ENCODE results near the gene GNG14.
"Not testable (repeated sequence)": the region's sequence is repeated elsewhere in the genome, so short reads cannot be mapped to it uniquely, and the experiment has no call there.

The GNG14 gene

DNA sequence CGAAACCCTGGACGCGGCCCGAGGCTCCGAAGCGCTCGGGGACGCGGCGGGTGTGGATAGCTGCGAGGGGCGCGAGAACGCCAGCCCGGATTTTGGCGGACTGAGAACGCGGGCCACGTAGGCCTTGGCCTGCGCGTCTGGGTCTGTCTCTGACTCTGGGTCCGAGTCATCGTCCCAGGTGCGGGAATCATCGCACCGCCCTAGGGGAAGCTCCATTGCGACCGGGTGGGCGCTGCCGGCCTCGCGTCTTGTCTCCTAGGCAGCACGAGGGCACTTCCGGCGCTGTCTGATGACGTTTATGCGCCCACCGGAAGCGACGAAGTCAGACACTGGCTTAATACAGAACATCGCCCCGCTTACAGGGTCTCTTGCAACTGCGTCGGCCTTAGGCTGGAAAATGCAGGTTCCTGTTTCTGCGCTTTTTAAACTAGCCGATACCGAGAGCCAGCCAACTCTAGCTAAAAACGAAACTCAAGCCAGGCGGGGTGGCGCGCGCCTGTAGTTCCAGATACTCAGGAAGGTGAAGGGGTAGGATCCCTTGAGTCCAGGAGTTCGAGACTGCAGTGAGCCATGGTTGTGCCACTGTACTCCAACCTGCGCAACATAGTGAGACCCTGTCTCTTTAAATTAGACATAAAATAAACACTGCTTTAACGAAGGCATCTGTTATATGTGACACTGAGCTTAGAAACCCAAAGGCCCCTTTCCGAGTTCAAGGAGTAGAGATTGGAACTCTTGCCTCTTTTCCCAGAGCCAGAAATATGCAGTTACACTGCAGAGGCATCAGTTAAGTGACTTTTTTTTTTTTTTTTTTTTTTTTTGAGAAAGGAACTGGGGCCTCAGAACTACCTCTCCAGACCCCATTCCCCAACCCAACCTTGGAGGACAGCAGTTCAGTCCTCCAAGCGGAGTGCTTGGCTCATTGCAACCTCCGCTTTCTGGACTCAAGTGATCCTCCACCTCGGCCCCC lies 8.9 kb downstream of the GNG14 start, which contains the start of gene FBXW9:
Gene FBXW9 (minus strand): TSS at position 266 of the 970 bp plus-strand sequence. CDS start 50 bp downstream, at position 216.
- peak; percentile 96 for DNase-seq

GRCh38 chr19:12697425-12697824 lies 9.6 kb downstream of the GNG14 start:
- not testable (repeated sequence) for DNase-seq

DNA sequence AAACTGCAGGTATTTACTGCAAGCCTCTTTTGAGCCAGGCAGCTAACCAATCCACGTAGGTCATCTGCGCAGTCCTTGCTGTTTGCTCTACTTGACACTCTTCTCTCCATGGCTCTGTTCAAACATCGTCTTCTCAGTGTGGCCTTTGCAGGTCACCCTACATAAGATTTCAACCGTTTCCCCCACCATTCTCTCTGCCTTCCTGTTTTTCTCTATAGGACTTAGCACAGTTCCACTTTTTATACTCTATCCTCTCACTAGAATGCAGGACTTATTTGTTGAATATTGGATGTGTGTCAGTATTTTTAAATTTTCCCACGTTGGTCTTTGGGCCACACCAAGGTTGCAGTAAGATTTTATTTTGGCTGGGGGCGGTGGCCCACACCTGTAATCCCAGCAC lies 10.3 kb downstream of the GNG14 start:
- DNase-seq: no peak

GRCh38 chr19:12701596-12702282 lies 13.9 kb downstream of the GNG14 start:
- DNase-seq: no peak

DNA sequence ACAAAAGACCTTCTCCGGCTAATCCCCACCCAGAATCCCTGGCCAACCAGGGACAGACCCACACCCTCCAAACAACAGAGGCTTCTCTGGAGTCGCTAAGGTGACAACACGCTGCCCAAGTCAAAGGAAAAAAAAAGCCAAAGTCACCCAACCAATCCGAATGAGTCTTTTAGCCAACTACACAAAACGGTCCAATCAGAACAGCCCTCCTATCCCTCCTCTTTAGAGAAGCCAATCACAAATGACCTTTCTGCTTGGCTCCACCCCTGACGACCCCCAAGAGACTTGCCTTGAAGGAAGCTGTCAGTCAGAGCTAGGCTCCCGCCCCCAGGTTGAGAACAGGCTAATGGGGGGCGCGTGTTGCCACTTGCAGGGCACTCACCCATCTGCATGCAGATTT lies 15.2 kb downstream of the GNG14 start:
- DNase-seq: no peak

GRCh38 chr19:12705169-12705568 lies 17.4 kb downstream of the GNG14 start:
- no peak for DNase-seq

GRCh38 chr19:12705654-12706331 lies 18.0 kb downstream of the GNG14 start:
- no peak for DNase-seq

- DNase-seq: no peak
Measured at GRCh38 chr19:12706332-12706718, 18.5 kb downstream of the GNG14 start.

- DNase-seq: no peak
Measured at GRCh38 chr19:12708641-12709040, 20.8 kb downstream of the GNG14 start.

GRCh38 chr19:12711187-12711586 lies 23.4 kb downstream of the GNG14 start:
- DNase-seq: no peak

DNA sequence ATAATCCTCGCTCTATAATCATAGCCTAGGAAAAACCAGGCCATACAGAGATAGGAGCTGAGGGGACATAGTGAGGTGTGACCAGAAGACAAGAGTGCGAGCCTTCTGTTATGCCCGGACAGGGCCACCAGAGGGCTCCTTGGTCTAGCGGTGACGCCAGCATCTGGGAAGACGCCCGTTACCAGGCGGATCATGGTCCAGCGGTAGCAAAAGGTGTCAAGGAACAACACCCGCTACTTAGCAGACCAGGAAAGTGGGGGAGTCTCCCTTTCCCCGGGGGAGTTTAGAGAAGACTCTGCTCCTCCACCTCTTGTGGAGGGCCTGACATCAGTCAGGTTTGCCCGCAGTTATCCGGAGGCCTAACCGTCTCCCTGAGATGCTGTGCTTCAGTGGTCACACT lies 24.3 kb downstream of the GNG14 start:
- not testable (repeated sequence) for DNase-seq

DNA sequence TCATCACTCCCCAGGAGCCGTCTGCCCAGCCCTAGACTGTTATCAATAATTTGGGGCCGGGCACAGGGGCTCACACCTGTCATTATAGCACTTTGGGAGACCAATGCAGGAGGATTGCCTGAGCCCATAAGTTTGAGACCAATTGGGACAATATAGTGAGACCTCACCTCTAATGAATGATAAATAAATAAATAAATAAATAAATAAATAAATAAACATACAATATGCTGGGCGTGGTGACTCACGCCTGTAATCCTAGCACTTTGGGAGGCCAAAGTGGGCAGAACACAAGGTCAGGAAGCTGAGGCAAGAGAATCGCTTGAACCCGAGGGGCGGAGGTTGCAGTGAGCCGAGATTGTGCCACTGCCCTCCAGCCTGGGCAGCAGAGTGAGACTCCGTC lies 25.5 kb downstream of the GNG14 start:
- not testable (repeated sequence) for DNase-seq

DNA sequence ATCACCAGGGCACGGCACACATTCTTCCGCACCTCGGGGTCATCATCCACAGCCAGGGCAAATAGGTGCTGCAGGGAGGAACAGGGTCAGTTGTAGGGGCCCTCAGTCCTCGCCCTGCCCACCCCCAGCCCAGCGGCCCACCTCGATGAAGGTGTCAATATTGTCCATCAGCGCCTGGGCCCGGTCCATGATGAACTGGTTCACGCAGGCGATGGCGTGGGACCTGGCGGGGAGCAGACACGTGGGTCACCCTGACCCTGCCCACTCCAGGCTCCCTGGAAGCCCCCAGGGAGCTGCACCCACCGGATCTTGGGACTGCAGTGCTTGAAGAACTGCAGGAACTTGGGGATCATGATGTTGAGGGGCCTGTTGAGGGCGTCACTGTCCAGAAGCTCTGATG lies 27.3 kb downstream of the GNG14 start:
- no peak for DNase-seq

DNA sequence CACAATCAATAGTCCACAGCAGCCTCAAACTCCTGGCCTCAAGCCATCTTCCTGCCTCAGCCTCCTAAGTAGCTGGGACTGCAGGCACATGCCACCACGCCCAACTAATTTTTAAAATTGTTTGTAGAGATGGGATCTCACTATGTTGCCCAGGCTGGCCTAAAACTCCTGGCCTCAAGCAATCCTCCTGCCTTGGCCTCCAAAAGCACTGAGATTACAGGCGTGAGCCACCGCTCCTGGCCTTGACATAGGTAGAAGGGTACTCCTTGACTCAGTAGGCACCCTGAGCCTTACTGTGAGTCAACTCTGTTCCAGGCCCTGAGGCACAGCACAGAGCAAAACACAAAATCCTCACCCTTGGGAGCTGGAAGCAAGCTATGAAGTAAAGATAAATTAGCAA lies 28.1 kb downstream of the GNG14 start:
- DNase-seq: no peak

DNA sequence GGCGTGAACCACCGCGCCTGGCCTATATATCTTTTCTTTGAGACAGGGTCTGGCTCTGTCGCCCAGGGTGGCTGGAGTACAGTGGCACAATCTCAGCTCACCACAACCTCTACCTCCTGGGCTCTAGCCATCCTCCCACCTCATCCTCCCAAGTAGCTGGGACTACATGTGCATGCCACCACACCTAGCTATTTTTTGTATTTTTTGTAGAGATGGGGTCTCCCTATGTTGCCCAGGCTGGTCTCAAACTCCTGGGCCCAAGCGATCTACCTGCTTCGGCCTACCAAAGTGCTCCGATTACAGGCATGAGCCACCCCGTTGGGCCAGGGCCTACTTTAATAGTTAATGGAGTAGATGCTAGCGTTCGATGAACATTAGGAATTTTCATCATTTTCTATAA lies 32.5 kb downstream of the GNG14 start:
- DNase-seq: no peak

GRCh38 chr19:12720851-12721655 lies 33.3 kb downstream of the GNG14 start:
- DNase-seq: no peak

GRCh38 chr19:12721656-12722565 lies 34.1 kb downstream of the GNG14 start:
- DNase-seq: peak; percentile 58

GRCh38 chr19:12722566-12723380 lies 35.0 kb downstream of the GNG14 start:
- peak; percentile 97 for DNase-seq

DNA sequence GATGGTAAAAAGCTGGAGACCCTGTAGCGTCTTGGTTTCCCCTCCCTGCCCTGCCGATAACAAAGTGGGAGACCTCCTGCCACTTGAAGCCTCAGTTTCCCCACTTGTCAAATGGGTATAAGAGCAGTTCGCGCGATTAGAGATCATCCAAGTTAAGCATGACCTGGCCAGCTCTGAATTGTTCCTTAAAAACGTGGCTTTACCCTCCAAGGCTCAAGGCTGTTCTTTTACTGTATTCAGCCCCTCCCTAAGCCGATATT lies 35.5 kb downstream of the GNG14 start:
- no peak for DNase-seq

DNA sequence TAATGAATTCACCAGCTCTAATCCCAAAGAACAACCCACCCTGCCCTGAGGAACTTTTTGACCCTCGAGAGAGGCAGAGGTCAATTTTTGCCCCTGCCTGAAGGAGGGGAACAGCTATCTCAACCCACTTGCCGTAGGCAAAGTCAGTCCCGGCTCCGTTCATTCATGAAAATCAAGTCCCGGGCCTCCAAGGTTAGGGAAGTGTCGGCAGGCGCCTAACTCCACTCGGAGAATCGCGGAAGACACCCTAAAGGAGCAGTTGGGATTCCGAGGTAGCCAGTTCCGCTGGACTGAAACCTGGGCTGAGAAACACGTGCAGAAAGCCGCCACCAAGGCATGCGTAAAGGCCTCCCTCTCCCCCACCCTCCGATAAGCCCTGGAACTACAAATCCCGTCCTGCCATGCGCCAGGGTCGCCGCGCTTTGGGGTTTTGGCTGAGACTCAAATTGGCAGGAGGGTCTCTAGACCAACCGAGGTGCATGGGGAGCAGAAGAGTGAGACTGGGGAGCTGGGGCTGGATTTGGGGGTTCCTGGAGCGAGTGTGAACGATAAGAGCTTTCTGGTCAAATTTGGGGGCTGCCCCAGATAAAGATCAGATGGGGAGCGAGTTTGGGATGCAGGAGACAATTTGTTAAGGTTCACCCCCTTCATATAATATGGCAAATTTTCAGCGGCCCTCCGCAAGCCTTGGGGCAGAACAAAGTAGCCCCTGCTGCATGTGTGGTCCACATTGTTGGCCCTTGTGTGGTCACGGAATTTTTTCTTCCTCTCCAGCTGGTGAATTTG lies 36.0 kb downstream of the GNG14 start, which contains the start of gene TNPO2:
Gene TNPO2 (minus strand): TSS at position 292 of the 786 bp plus-strand sequence. CDS start 2,955 bp downstream, outside the sequence.
- peak; percentile 66 for DNase-seq
